Activated B cell treated with CpG ODN at 0.5 μM for 24 hours (primary cell): ENCODE data around the gene NEK6. TPM values are rescaled to one million over a fixed set of nuclear protein-coding genes. Genes with fewer than 3 reads are reported as not detected.

Experiments used
- ATAC-seq: fragments of 200-7000 bp; cut with Tn5 transposase; one replicate; pipeline ENCODE4 v1.10.0; 2021; ENCODE audit warnings: low read depth, mild to moderate bottlenecking, moderate library complexity
- CTCF ChIA-PET: fragments of 350-600 bp; sonication (Branson Sonifier 250); formaldehyde crosslinking; loops from one replicate; lab custom pipeline; 2021; ENCODE audit warnings: antibody characterized with exemption; lab: Charles Lee
- POLR2A ChIA-PET: fragments of 350-600 bp; sonication (Branson Sonifier 250); formaldehyde crosslinking; loops from one replicate; lab custom pipeline; 2021; ENCODE audit warnings: antibody characterized with exemption; lab: Charles Lee
- DNase-seq: peaks from one replicate; pipeline ENCODE4 v3.0.0; 2022
- H3K27ac Mint-ChIP-seq: one replicate; pipeline ENCODE4 v1.8.0; 2020; ENCODE audit warnings: mixed read lengths
- H3K27me3 Mint-ChIP-seq: one replicate; pipeline ENCODE4 v1.8.0; 2021; ENCODE audit warnings: mixed read lengths
- H3K36me3 Mint-ChIP-seq: one replicate; pipeline ENCODE4 v1.8.0; 2021; ENCODE audit warnings: low read depth, mixed read lengths
- H3K4me1 Mint-ChIP-seq: one replicate; pipeline ENCODE4 v1.8.0; 2021; ENCODE audit warnings: mixed read lengths
- H3K4me3 Mint-ChIP-seq: one replicate; pipeline ENCODE4 v1.8.0; 2020; ENCODE audit warnings: mild to moderate bottlenecking, mixed read lengths
- H3K9me3 Mint-ChIP-seq: one replicate; pipeline ENCODE4 v1.8.0; 2020; ENCODE audit warnings: mixed read lengths
- intact Hi-C: fragments of 100-400 bp; cut with micrococcal nuclease; formaldehyde crosslinking; loops from one replicate; pipeline ENCODE4 v1.15.1; 2024
- total RNA-seq: library from RNA; stranded (reverse); gene quantifications from 2 replicates; pipeline ENCODE4 v1.2.3, GENCODE V29; 2022
- TF ChIP-seq, protein P1 (sequence below): fragments of 200-600 bp; IDR thresholded peaks from one replicate; pipeline ENCODE4 v1.8.0; 2022; ENCODE audit warnings: antibody characterized with exemption, mild to moderate bottlenecking

Gene NEK6
- total RNA-seq, 1 donor from 2014 or later: 110 TPM

DNA sequence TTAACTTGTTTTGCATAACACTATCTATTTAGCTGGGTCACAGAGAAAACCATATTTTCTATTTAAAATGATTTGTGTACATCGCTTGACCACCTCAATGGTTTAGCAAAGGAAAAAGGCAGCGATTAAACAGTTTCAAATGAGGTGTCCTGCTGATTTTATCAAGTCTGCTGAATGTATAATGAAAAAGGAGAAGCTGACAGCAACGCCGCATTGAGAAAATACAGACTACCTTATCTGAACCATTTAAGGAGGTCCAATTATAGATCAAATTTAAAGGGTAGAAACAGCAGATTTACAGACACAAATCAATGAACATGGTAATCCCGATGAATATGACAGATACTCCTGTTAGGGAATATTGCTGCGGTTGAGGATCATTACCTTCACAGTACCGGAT, 127.9 kb downstream of the NEK6 start:
- H3K4me1 Mint-ChIP-seq: peaks cover 21% of the 10 kb centered on the region
- peaks cover 37% of the 10 kb centered on the region for H3K36me3 Mint-ChIP-seq
- no peak for DNase-seq
- H3K27ac Mint-ChIP-seq: no peak overlapping the region
- ChIA-PET CTCF (interaction anchor here (2.6 kb wide), 1 partner anchor 259 kb away, joined by 15 read pairs; no protein-coding TSS in a partner anchor), POLR2A (no interaction called here)
- H3K9me3 Mint-ChIP-seq: no peaks in the 10 kb centered on the region
- no peak for ATAC-seq
- TF ChIP-seq, protein P1, sequence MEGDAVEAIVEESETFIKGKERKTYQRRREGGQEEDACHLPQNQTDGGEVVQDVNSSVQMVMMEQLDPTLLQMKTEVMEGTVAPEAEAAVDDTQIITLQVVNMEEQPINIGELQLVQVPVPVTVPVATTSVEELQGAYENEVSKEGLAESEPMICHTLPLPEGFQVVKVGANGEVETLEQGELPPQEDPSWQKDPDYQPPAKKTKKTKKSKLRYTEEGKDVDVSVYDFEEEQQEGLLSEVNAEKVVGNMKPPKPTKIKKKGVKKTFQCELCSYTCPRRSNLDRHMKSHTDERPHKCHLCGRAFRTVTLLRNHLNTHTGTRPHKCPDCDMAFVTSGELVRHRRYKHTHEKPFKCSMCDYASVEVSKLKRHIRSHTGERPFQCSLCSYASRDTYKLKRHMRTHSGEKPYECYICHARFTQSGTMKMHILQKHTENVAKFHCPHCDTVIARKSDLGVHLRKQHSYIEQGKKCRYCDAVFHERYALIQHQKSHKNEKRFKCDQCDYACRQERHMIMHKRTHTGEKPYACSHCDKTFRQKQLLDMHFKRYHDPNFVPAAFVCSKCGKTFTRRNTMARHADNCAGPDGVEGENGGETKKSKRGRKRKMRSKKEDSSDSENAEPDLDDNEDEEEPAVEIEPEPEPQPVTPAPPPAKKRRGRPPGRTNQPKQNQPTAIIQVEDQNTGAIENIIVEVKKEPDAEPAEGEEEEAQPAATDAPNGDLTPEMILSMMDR: no peak
- no peak overlapping the region for H3K4me3 Mint-ChIP-seq
- no peaks in the 10 kb centered on the region for H3K27me3 Mint-ChIP-seq
- intact Hi-C loops: loop anchor here (2.0 kb wide), 1 partner anchor 259 kb away; no protein-coding TSS in a partner anchor

DNA sequence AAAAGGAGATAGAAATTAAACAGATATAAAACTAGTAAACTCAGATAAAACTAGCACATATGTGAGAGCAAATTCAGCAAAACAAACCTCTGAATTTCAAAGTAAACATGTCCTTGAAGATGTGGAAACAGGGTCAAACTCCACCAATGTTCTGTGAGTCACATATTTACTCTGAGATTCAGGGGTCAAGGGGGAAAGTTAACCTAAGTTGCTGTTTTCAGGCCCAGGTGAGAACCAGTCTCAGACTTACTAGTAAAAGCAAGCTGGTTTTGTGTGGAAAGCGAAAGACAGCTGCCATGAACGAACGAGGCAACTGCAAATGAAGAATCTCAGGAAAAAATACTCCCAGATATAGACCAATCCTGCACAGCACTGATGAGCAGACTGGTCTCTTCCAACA, 128.5 kb downstream of the NEK6 start:
- peaks cover 41% of the 10 kb centered on the region for H3K36me3 Mint-ChIP-seq
- intact Hi-C loops: loop anchor here (2.0 kb wide), 1 partner anchor 259 kb away; no protein-coding TSS in a partner anchor
- ATAC-seq: no peak

GRCh38 chr9:124388275-124389048, 130.7 kb downstream of the NEK6 start:
- Mint-ChIP-seq H3K9me3 (no peaks in the 10 kb centered on the region), H3K27ac (no peak overlapping the region), H3K27me3 (no peaks in the 10 kb centered on the region), H3K4me1 (peaks cover 21% of the 10 kb centered on the region), H3K4me3 (no peak overlapping the region), H3K36me3 (peaks cover 36% of the 10 kb centered on the region)
- no peak for ATAC-seq
- CTCF ChIA-PET: interaction anchor here (1.1 to 2.6 kb wide), 4 partner anchors 26 to 264 kb away, joined by 3 to 15 read pairs (median 6); no protein-coding TSS in a partner anchor
- intact Hi-C loops: no loop called here
- TF ChIP-seq, protein P1: no peak
- POLR2A ChIA-PET: interaction anchor here (0.6 kb wide), 1 partner anchor 1400 kb away, joined by 4 read pairs; no protein-coding TSS in a partner anchor
- DNase-seq: no peak

More for the DNA sequence above, 128.5 kb downstream of the NEK6 start:
- no peak for DNase-seq
- CTCF ChIA-PET: interaction anchor here (2.6 kb wide), 1 partner anchor 260 kb away, joined by 15 read pairs; no protein-coding TSS in a partner anchor
- peaks cover 21% of the 10 kb centered on the region for H3K4me1 Mint-ChIP-seq
- POLR2A ChIA-PET: interaction anchor here (0.7 kb wide), 1 partner anchor 245 kb away, joined by 4 read pairs; no protein-coding TSS in a partner anchor
- H3K27me3 Mint-ChIP-seq: no peaks in the 10 kb centered on the region
- TF ChIP-seq, protein P1: no peak
- no peak overlapping the region for H3K27ac Mint-ChIP-seq
- H3K4me3 Mint-ChIP-seq: no peak overlapping the region
- no peaks in the 10 kb centered on the region for H3K9me3 Mint-ChIP-seq

DNA sequence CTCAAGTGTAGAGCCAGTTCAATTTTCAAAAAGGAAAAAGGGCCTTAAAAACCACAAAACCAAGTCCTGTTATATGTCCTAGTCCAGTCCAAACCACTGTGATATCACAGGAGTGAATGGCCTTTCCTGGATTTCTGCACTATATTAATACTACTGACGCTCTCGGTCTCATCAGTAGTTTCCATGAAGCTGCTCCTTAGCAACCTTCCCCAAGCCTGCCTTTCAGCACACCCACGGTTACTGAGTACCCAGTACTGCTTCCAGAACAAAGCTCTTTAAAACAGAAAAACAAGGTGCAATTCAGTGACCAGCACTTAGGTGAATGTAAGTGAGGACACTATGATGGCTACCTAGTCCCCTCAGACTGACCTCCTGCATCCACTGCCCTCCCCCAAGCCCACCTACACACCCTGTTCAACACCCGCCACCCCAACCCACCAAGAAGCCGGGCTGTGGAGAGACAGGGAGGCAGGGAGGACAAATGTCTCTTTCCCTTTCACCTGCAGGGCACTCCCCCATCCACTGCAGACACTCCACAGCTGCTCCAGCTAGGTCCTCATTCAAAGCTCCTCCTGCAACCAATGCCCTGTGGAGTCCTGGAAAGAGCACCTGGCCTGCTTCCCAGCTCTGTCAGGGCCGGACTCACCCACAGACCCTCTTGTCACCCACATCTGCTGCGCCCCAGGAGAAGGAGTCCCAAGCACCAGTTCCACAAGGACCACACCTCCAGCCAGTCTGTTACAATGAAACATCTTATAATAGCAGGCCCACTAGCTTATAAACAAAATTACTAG, 131.6 kb downstream of the NEK6 start:
- no peak for ATAC-seq
- Mint-ChIP-seq H3K27ac (no peak overlapping the region), H3K4me1 (peaks cover 26% of the 10 kb centered on the region), H3K9me3 (no peaks in the 10 kb centered on the region), H3K36me3 (peaks cover 36% of the 10 kb centered on the region), H3K4me3 (no peak overlapping the region), H3K27me3 (no peaks in the 10 kb centered on the region)
- CTCF ChIA-PET: interaction anchor here (1.4 to 2.3 kb wide), 2 partner anchors 12 to 262 kb away, joined by 4 to 10 read pairs; no protein-coding TSS in a partner anchor
- POLR2A ChIA-PET: no interaction called here
- TF ChIP-seq, protein P1: no peak
- no peak for DNase-seq
- intact Hi-C loops: no loop called here
